ENCODE data around the gene USP47.

USP47 gene

GRCh38 chr11:11942668-11943067 lies 100.9 kb downstream of the USP47 start:
- no peak for DNase-seq (ENCODE audit: low spot score)

- DNase-seq (ENCODE audit: low spot score): no peak
Observed at GRCh38 chr11:11944444-11944843, 102.7 kb downstream of the USP47 start.

GRCh38 chr11:11946180-11946579 lies 104.4 kb downstream of the USP47 start:
- no peak for DNase-seq (ENCODE audit: low spot score)

GRCh38 chr11:11946878-11947277 lies 105.1 kb downstream of the USP47 start:
- DNase-seq (ENCODE audit: low spot score): no peak

- DNase-seq (ENCODE audit: low spot score): no peak
Observed at GRCh38 chr11:11947825-11948224, 106.1 kb downstream of the USP47 start.

- no peak for DNase-seq (ENCODE audit: low spot score)
Observed at GRCh38 chr11:11948242-11948947, 106.6 kb downstream of the USP47 start.

GRCh38 chr11:11949482-11949881 lies 107.7 kb downstream of the USP47 start:
- no peak for DNase-seq (ENCODE audit: low spot score)

- no peak for DNase-seq (ENCODE audit: low spot score)
Observed at GRCh38 chr11:11952036-11952435, 110.3 kb downstream of the USP47 start.

GRCh38 chr11:11956006-11956405 lies 114.2 kb downstream of the USP47 start:
- DNase-seq (ENCODE audit: low spot score): no peak

GRCh38 chr11:11958403-11959231 lies 116.8 kb downstream of the USP47 start:
- no peak for DNase-seq (ENCODE audit: low spot score)

- DNase-seq (ENCODE audit: low spot score): no peak
Observed at GRCh38 chr11:11959601-11960000, 117.8 kb downstream of the USP47 start.

GRCh38 chr11:11960687-11961086 lies 118.9 kb downstream of the USP47 start:
- DNase-seq (ENCODE audit: low spot score): no peak

GRCh38 chr11:11961399-11962028 lies 119.7 kb downstream of the USP47 start:
- no peak for DNase-seq (ENCODE audit: low spot score)

- no peak for DNase-seq (ENCODE audit: low spot score)
Observed at GRCh38 chr11:11963067-11963466, 121.3 kb downstream of the USP47 start.

- DNase-seq (ENCODE audit: low spot score): peak; percentile 74
Observed at GRCh38 chr11:11963842-11964773, 122.3 kb downstream of the USP47 start.

GRCh38 chr11:11964774-11965150 lies 123.0 kb downstream of the USP47 start:
- DNase-seq (ENCODE audit: low spot score): no peak

GRCh38 chr11:11965192-11965591 lies 123.4 kb downstream of the USP47 start:
- no peak for DNase-seq (ENCODE audit: low spot score)

- DNase-seq (ENCODE audit: low spot score): no peak
Observed at GRCh38 chr11:11965656-11966353, 124.0 kb downstream of the USP47 start.

GRCh38 chr11:11966354-11966741 lies 124.6 kb downstream of the USP47 start:
- peak; percentile 63 for DNase-seq (ENCODE audit: low spot score)

GRCh38 chr11:11966826-11967668 lies 125.3 kb downstream of the USP47 start:
- no peak for DNase-seq (ENCODE audit: low spot score)
